Left lobe of liver (tissue), 2 donors: ENCODE measurements around the gene UPK1A. TPM values are rescaled to one million over a fixed set of nuclear protein-coding genes. Genes with fewer than 3 reads are reported as not detected.
A peak's percentile ranks its signal among the peaks of the same experiment; 100 is the strongest.

Experiments used
- ATAC-seq: fragments of 200-7000 bp; cut with Tn5 transposase; one replicate; pipeline ENCODE4 v1.9.1; 2020; ENCODE audit warnings: mild to moderate bottlenecking, moderate library complexity
- DNase-seq: peaks from one replicate; pipeline ENCODE4 v3.0.0-alpha.2; 2020; ENCODE audit warnings: low spot score
- total RNA-seq: library from RNA; stranded (reverse); gene quantifications from one replicate; pipeline ENCODE4 v1.2.1, GENCODE V29; 2021
- donor health status: DM: no; HTN: no; CAD: no; lungs with moderate emphysema.
- donor health status: DM: no; HTN: yes; CAD: no.

Gene UPK1A
- total RNA-seq, result not detected

GRCh38 chr19:35666251-35666913 lies at the start of gene UPK1A:
Gene UPK1A, plus strand, starts transcription at chr19:35666517. Its CDS starts 296 bp downstream, at chr19:35666813.
- DNase-seq (no peak), ATAC-seq (no peak)

- no peak for ATAC-seq
- no peak for DNase-seq
Observed at GRCh38 chr19:35618857-35619256, 47.5 kb upstream of the UPK1A start.

- ATAC-seq (no peak), DNase-seq (no peak)
Observed at GRCh38 chr19:35619290-35619923, 46.9 kb upstream of the UPK1A start.

- no peak for ATAC-seq
- DNase-seq, result no peak
Observed at GRCh38 chr19:35620001-35620400, 46.3 kb upstream of the UPK1A start.

GRCh38 chr19:35621708-35622107 lies 44.6 kb upstream of the UPK1A start:
- DNase-seq (no peak), ATAC-seq (no peak)

- DNase-seq (no peak), ATAC-seq (no peak)
Observed at GRCh38 chr19:35622750-35623149, 43.6 kb upstream of the UPK1A start.

GRCh38 chr19:35623327-35624010 lies 42.8 kb upstream of the UPK1A start:
- ATAC-seq, result no peak
- no peak for DNase-seq

GRCh38 chr19:35628264-35628564 lies 38.1 kb upstream of the UPK1A start:
- no peak for ATAC-seq

GRCh38 chr19:35628565-35629331 lies 37.6 kb upstream of the UPK1A start, which contains the start of gene RBM42:
Gene RBM42, plus strand, starts transcription at chr19:35629036. Its CDS starts 118 bp downstream, at chr19:35629154.
- ATAC-seq, result peak; percentile 99
- peak; percentile 97 for DNase-seq

More at GRCh38 chr19:35628264-35628564, 38.1 kb upstream of the UPK1A start:
- DNase-seq, result no peak

- no peak for ATAC-seq
- no peak for DNase-seq
Observed at GRCh38 chr19:35629332-35629633, 37.0 kb upstream of the UPK1A start.

GRCh38 chr19:35633727-35634440 lies 32.4 kb upstream of the UPK1A start:
- no peak for DNase-seq
- ATAC-seq, result no peak

- ATAC-seq (no peak), DNase-seq (no peak)
Observed at GRCh38 chr19:35636651-35637050, 29.7 kb upstream of the UPK1A start.

- DNase-seq (no peak), ATAC-seq (no peak)
Observed at GRCh38 chr19:35637165-35637564, 29.2 kb upstream of the UPK1A start.

GRCh38 chr19:35639321-35639639 lies 27.0 kb upstream of the UPK1A start:
- no peak for DNase-seq
- ATAC-seq, result no peak

GRCh38 chr19:35639863-35640262 lies 26.5 kb upstream of the UPK1A start:
- no peak for DNase-seq
- ATAC-seq, result no peak

- DNase-seq (no peak), ATAC-seq (no peak)
Observed at GRCh38 chr19:35641515-35642151, 24.7 kb upstream of the UPK1A start, which contains the start of gene ETV2. Gene ETV2, plus strand, starts transcription at chr19:35641745. Its CDS starts 716 bp downstream, at chr19:35642461.

- ATAC-seq, result no peak
- no peak for DNase-seq
Observed at GRCh38 chr19:35642312-35642711, 24.0 kb upstream of the UPK1A start.

- no peak for ATAC-seq
- DNase-seq, result peak; percentile 62
Observed at GRCh38 chr19:35642798-35643254, 23.5 kb upstream of the UPK1A start.

GRCh38 chr19:35643255-35644205 lies 22.8 kb upstream of the UPK1A start:
- DNase-seq (peak; percentile 88), ATAC-seq (peak; percentile 71)
